ENCODE results near the gene NRN1. TPM values are rescaled to one million over a fixed set of nuclear protein-coding genes. Genes with fewer than 3 reads are reported as not detected.

NRN1 gene
- total and polyA plus RNA-seq, 2 donors from 2014 or later, result 6.4 to 8.5 TPM

DNA sequence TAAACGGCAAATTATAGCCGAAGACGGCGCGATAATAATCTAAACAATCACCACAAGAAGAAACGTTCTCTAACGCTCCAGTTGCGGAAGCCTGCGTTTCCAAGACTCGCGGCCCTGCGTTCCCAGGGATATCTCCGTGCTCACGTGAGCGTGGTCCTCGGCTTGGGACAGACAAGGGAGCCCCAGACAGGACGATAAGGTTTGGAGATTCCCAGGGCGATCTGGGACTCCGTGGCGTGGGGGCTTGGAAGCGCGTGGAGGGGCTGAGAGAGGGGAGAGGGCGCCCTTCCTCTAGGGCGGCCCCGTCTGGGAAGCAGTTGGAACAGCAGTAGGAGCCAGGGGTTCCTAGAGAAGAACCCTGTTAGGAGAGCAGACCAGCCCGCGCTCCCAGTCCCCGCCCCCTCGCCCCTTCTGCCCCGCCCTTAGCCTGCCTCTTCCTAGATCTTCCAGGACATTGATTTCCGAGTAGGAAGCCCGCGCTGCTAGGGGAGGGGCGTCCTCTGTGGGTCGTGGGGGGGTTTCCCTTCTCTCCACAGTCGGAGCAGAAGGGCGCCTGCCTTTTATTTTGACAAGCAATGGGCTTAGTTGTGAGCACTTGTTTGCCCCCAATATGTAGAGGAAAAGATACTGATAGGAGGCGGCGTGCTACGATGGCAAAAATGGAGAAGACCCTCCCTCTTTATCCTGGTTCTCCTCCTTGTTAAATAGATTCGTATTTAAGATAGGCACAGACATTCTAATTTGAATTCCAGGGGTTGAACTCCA, 10.6 kb downstream of the NRN1 start:
- Histone ChIP-seq H3K9ac (ENCODE audit: low read length in 3 of 3) (peak overlapping the region in 1 of 3 donors; percentile 7), H3K4me3 (ENCODE audit: low read length in 3 of 3) (peak overlapping the region; percentile 62 to 80 (median 78)), H3K27ac (ENCODE audit: low read depth in 2 of 2, low read length in 2 of 2) (peak overlapping the region in 1 of 2 donors; percentile 16), H3K36me3 (ENCODE audit: control insufficient read depth in 2 of 3, insufficient read depth in 3 of 3, low read length in 3 of 3) (no peaks in the 10 kb centered on the region), H3K9me3 (ENCODE audit: control insufficient read depth in 2 of 3, insufficient read depth in 1 of 3, low read length in 3 of 3) (no peaks in the 10 kb centered on the region), H3K4me1 (ENCODE audit: control insufficient read depth in 2 of 3, insufficient read depth in 2 of 3, low read depth in 1 of 3, low read length in 3 of 3) (peaks cover 0 to 11% (median 4%) of the 10 kb centered on the region in 3 donors), H3K27me3 (ENCODE audit: control insufficient read depth, insufficient read depth, low read length) (peaks cover 57% of the 10 kb centered on the region)
- intact Hi-C loops (cut with DNase I), result no loop called here
- FAIRE-seq (no peak), DNase-seq (peak; percentile 86 to 93 (median 87))
- peak; percentile 13 for TF ChIP-seq CTCF (IDR thresholded peaks at IDR 0.05; ENCODE audit: borderline replicate concordance, extremely low read depth, insufficient read depth)

DNA sequence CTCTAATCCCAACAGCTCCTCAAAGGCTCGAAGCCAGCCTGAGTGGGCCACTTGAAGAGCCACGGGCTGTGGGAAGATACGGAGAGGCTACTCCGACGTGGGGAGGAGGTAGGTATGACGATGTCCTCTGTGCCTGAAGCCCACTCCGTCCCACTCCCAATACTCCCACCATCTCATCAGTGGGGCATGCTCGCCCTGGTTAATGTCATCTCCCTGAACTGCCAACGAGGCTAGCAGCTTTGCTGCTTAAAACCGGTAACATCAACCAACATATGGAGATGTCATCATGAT, 11.1 kb downstream of the NRN1 start:
- peak in 1 of 5 donors; percentile 51 for DNase-seq
- H3K36me3 ChIP-seq (ENCODE audit: control insufficient read depth in 2 of 3, insufficient read depth in 3 of 3, low read length in 3 of 3), result no peaks in the 10 kb centered on the region
- H3K27me3 ChIP-seq (ENCODE audit: control insufficient read depth, insufficient read depth, low read length), result peaks cover 55% of the 10 kb centered on the region
- intact Hi-C loops (cut with DNase I), result no loop called here
- peak overlapping the region in 2 of 3 donors; percentile 27 to 28 for H3K4me3 ChIP-seq (ENCODE audit: low read length in 3 of 3)
- H3K27ac ChIP-seq (ENCODE audit: low read depth in 2 of 2, low read length in 2 of 2), result peak overlapping the region in 1 of 2 donors; percentile 15
- H3K4me1 ChIP-seq (ENCODE audit: control insufficient read depth in 2 of 3, insufficient read depth in 2 of 3, low read depth in 1 of 3, low read length in 3 of 3), result peaks cover 0 to 11% (median 4%) of the 10 kb centered on the region in 3 donors
- FAIRE-seq, result no peak
- no peaks in the 10 kb centered on the region for H3K9me3 ChIP-seq (ENCODE audit: control insufficient read depth in 2 of 3, insufficient read depth in 1 of 3, low read length in 3 of 3)
- no peak overlapping the region for H3K9ac ChIP-seq (ENCODE audit: low read length in 3 of 3)
- no peak for TF ChIP-seq CTCF (IDR thresholded peaks at IDR 0.05; ENCODE audit: borderline replicate concordance, extremely low read depth, insufficient read depth)

- H3K36me3 ChIP-seq (ENCODE audit: control insufficient read depth in 2 of 3, insufficient read depth in 3 of 3, low read length in 3 of 3), result no peaks in the 10 kb centered on the region
- intact Hi-C loops (cut with DNase I), result no loop called here
- H3K9ac ChIP-seq (ENCODE audit: low read length in 3 of 3), result no peak overlapping the region
- no peaks in the 10 kb centered on the region for H3K9me3 ChIP-seq (ENCODE audit: control insufficient read depth in 2 of 3, insufficient read depth in 1 of 3, low read length in 3 of 3)
- H3K27me3 ChIP-seq (ENCODE audit: control insufficient read depth, insufficient read depth, low read length), result peaks cover 51% of the 10 kb centered on the region
- no peak for FAIRE-seq
- DNase-seq, result peak in 2 of 5 donors; percentile 10 to 17
- no peak overlapping the region for H3K27ac ChIP-seq (ENCODE audit: low read depth in 2 of 2, low read length in 2 of 2)
- H3K4me1 ChIP-seq (ENCODE audit: control insufficient read depth in 2 of 3, insufficient read depth in 2 of 3, low read depth in 1 of 3, low read length in 3 of 3), result peaks cover 0 to 11% (median 4%) of the 10 kb centered on the region in 3 donors
- TF ChIP-seq CTCF (IDR thresholded peaks at IDR 0.05; ENCODE audit: borderline replicate concordance, extremely low read depth, insufficient read depth), result no peak
- no peak overlapping the region for H3K4me3 ChIP-seq (ENCODE audit: low read length in 3 of 3)
Observed at GRCh38 chr6:5994999-5995657, 11.6 kb downstream of the NRN1 start.

Data from kidney (tissue), 14 donors.